HepG2 (cell line): Measurements from ENCODE around the gene PSENEN. TPM values are rescaled to one million over a fixed set of nuclear protein-coding genes. Genes with fewer than 3 reads are reported as not detected.

ENCODE experiments used
- AHR ChIP-seq: IDR thresholded peaks from 2 replicates; pipeline ENCODE4 v1.6.1; 2018; ENCODE audit warnings: missing genetic modification reagents, missing compliant biosample characterization
- ELF1 ChIP-seq: sonication (generic); formaldehyde crosslinking; IDR thresholded peaks from 2 replicates; pipeline ENCODE4 v1.4.0; 2020; ENCODE audit warnings: missing genetic modification reagents
- IRX3 ChIP-seq: sonication (generic); formaldehyde crosslinking; IDR thresholded peaks from 2 replicates; pipeline ENCODE4 v1.8.1; 2023; ENCODE audit warnings: mild to moderate bottlenecking, low read depth, missing genetic modification reagents, borderline replicate concordance
- KAT2B ChIP-seq: fragments of 150-350 bp; IDR thresholded peaks from 2 replicates; pipeline ENCODE4 v1.6.1; 2014; ENCODE audit warnings: low read depth, low read length, borderline replicate concordance
- LRRFIP1 ChIP-seq: sonication (generic); formaldehyde crosslinking; conservative IDR thresholded peaks from 2 replicates; pipeline ENCODE4 v1.4.0; 2020; ENCODE audit warnings: missing genetic modification reagents
- MAFK ChIP-seq, 2 experiments: IDR thresholded peaks in 1 of 2; conservative IDR thresholded peaks in 1 of 2; 2 replicates each; pipeline ENCODE4 v1.6.1; 2011; ENCODE audit warnings: improper control_type of control experiment in 2 of 2, low read length in 2 of 2
- MYPOP ChIP-seq: sonication (generic); formaldehyde crosslinking; IDR thresholded peaks from 2 replicates; pipeline ENCODE4 v1.8.1; 2023; ENCODE audit warnings: mild to moderate bottlenecking, moderate library complexity, missing genetic modification reagents
- MZF1 ChIP-seq: sonication (generic); formaldehyde crosslinking; IDR thresholded peaks from 2 replicates; pipeline ENCODE4 v1.8.1; 2023; ENCODE audit warnings: mild to moderate bottlenecking, missing genetic modification reagents, borderline replicate concordance
- NFYC ChIP-seq: IDR thresholded peaks from 2 replicates; pipeline ENCODE4 v1.6.1; 2016; ENCODE audit warnings: missing genetic modification reagents, missing compliant biosample characterization
- NR2F6 ChIP-seq, 2 experiments: IDR thresholded peaks; 2 replicates each; pipeline ENCODE4 v1.6.1; 2016; ENCODE audit warnings: antibody characterized with exemption in 1 of 2, mild to moderate bottlenecking in 1 of 2
- TBX2 ChIP-seq: sonication (generic); formaldehyde crosslinking; IDR thresholded peaks from 2 replicates; pipeline ENCODE4 v1.5.0; 2020; ENCODE audit warnings: missing genetic modification reagents, mild to moderate bottlenecking, borderline replicate concordance
- U2AF2 ChIP-seq: fragments of 200-400 bp; formaldehyde crosslinking; IDR thresholded peaks from 2 replicates; pipeline ENCODE4 v1.6.1; 2017; ENCODE audit warnings: low read depth, mild to moderate bottlenecking, low read length
- ZFAT ChIP-seq: sonication (generic); formaldehyde crosslinking; conservative IDR thresholded peaks from 2 replicates; pipeline ENCODE4 v1.8.1; 2023; ENCODE audit warnings: missing genetic modification reagents, inconsistent platforms
- ZHX1 ChIP-seq: sonication (generic); formaldehyde crosslinking; IDR thresholded peaks from 2 replicates; pipeline ENCODE4 v1.8.1; 2022; ENCODE audit warnings: low read depth, mild to moderate bottlenecking, missing genetic modification reagents
- ZMAT3 ChIP-seq: sonication (generic); formaldehyde crosslinking; conservative IDR thresholded peaks from 2 replicates; pipeline ENCODE4 v1.7.0; 2021; ENCODE audit warnings: missing genetic modification reagents
- ZNF17 ChIP-seq: sonication (generic); formaldehyde crosslinking; IDR thresholded peaks from 2 replicates; pipeline ENCODE4 v1.5.0; 2020; ENCODE audit warnings: mild to moderate bottlenecking, missing genetic modification reagents
- ZNF280B ChIP-seq: sonication (generic); formaldehyde crosslinking; IDR thresholded peaks from 2 replicates; pipeline ENCODE4 v1.5.0; 2020; ENCODE audit warnings: missing genetic modification reagents, mild to moderate bottlenecking, borderline replicate concordance
- ZNF382 ChIP-seq: sonication (generic); formaldehyde crosslinking; IDR thresholded peaks from 2 replicates; pipeline ENCODE4 v1.5.0; 2020; ENCODE audit warnings: missing genetic modification reagents, mild to moderate bottlenecking, borderline replicate concordance
- ZNF556 ChIP-seq: sonication (generic); formaldehyde crosslinking; IDR thresholded peaks from 2 replicates; pipeline ENCODE4 v1.4.0; 2020; ENCODE audit warnings: mild to moderate bottlenecking, missing genetic modification reagents, borderline replicate concordance
- ZNF777 ChIP-seq: sonication (generic); formaldehyde crosslinking; IDR thresholded peaks from 2 replicates; pipeline ENCODE4 v1.4.0; 2020; ENCODE audit warnings: missing genetic modification reagents
- ZNF878 ChIP-seq: sonication (generic); formaldehyde crosslinking; IDR thresholded peaks from 2 replicates; pipeline ENCODE4 v1.8.1; 2023; ENCODE audit warnings: mild to moderate bottlenecking, missing genetic modification reagents, moderate library complexity
- polyA plus RNA-seq, 8 experiments: library from polyadenylated mRNA; depleted of rRNA in 3 of 8; stranded (reverse) in 7 of 8; unstranded in 1 of 8; fragments of >200 nt; fragmentation: Illumina TruSeq in 4 of 8; extraction: Trizol in 4 of 8; gene quantifications; 2 replicates each; pipeline versions ENCODE4 v1.2.1 to v1.2.3, GENCODE V29; 2011 to 2016; ENCODE audit warnings: low read depth in 4 of 8, missing spikeins in 1 of 8, mixed read lengths in 1 of 8; ENCODE audit not compliant: insufficient read depth in 1 of 8
- total RNA-seq, 5 experiments: library from RNA; depleted of rRNA; stranded (reverse); fragments of >200 nt; fragmentation: Illumina TruSeq; extraction: Trizol; gene quantifications; 2 replicates each; pipeline ENCODE4 v1.2.3, GENCODE V29; 2016; ENCODE audit warnings: low read depth in 1 of 5

Gene PSENEN
- total and polyA plus RNA-seq, 2 of the 13 experiments (the other 11 are each of a cell fraction or from before 2014, with no cell fraction given): 16.9 to 34.2 TPM

GRCh38 chr19:35757749-35758608 is 12.5 kb downstream of the PSENEN start, which contains the start of gene PROSER3 (continued):
- TF ChIP-seq ZNF280B (CRISPR knock-in tag) (peak; percentile 76; the same call in 1 of the 2 replicates), ELF1 (peak; percentile 83), NFYC (CRISPR knock-in tag) (peak; percentile 99), ZNF382 (CRISPR knock-in tag) (no peak), ZHX1 (CRISPR knock-in tag) (no peak), NR2F6 (IDR thresholded peaks at IDR 0.05) (no peak), NR2F6 (CRISPR knock-in tag; IDR thresholded peaks at IDR 0.05) (no peak), KAT2B (no peak), MYPOP (no peak), ZNF17 (no peak), ZNF878 (CRISPR knock-in tag) (no peak), ZMAT3 (no peak), ZNF556 (CRISPR knock-in tag) (no peak), LRRFIP1 (no peak), MZF1 (CRISPR knock-in tag) (no peak), ZNF777 (no peak; the same call in 1 of the 2 replicates), TBX2 (no peak; the same call in 1 of the 2 replicates), ZFAT (no peak), IRX3 (CRISPR knock-in tag) (no peak), AHR (CRISPR knock-in tag) (peak; percentile 42; the same call in 1 of the 2 replicates), U2AF2 (peak; percentile 72; the same call in 1 of the 2 replicates), MAFK (conservative IDR thresholded peaks at IDR 0.05 in 1 of 2, IDR thresholded peaks at IDR 0.05 in 1 of 2; ENCODE audit: low read length in 2 of 2) (no peak)
